Glutamatergic neuron (in vitro differentiated cells): ENCODE measurements around the gene UPK1B. TPM values are rescaled to one million over a fixed set of nuclear protein-coding genes. Genes with fewer than 3 reads are reported as not detected.

Experiments used
- DNase-seq: peaks from one replicate; pipeline ENCODE4 v3.0.0; 2022
- H3K27ac Mint-ChIP-seq: one replicate; pipeline ENCODE4 v1.8.0; 2020; ENCODE audit warnings: mild to moderate bottlenecking, mixed read lengths, inconsistent platforms; ENCODE audit not compliant: unreplicated experiment
- H3K27me3 Mint-ChIP-seq: one replicate; pipeline ENCODE4 v1.8.0; 2020; ENCODE audit warnings: mild to moderate bottlenecking, moderate library complexity, mixed read lengths, inconsistent platforms; ENCODE audit not compliant: unreplicated experiment
- H3K36me3 Mint-ChIP-seq: one replicate; pipeline ENCODE4 v1.8.0; 2020; ENCODE audit warnings: mild to moderate bottlenecking, mixed read lengths, inconsistent platforms; ENCODE audit not compliant: unreplicated experiment
- H3K4me1 Mint-ChIP-seq: one replicate; pipeline ENCODE4 v1.8.0; 2020; ENCODE audit warnings: mild to moderate bottlenecking, low read depth, mixed read lengths, inconsistent platforms; ENCODE audit not compliant: unreplicated experiment
- H3K4me3 Mint-ChIP-seq: one replicate; pipeline ENCODE4 v1.8.0; 2020; ENCODE audit warnings: mild to moderate bottlenecking, mixed read lengths, inconsistent platforms; ENCODE audit not compliant: unreplicated experiment
- H3K9me3 Mint-ChIP-seq: one replicate; pipeline ENCODE4 v1.8.0; 2020; ENCODE audit warnings: mild to moderate bottlenecking, moderate library complexity, mixed read lengths, inconsistent platforms; ENCODE audit not compliant: unreplicated experiment
- CTCF ChIP-seq: fragments of 200-600 bp; sonication (generic); IDR thresholded peaks from one replicate; pipeline ENCODE4 v1.5.0; 2021; ENCODE audit not compliant: partially characterized antibody, unreplicated experiment
- total RNA-seq: library from RNA; stranded (reverse); fragmentation: NEBNext Ultra II Directional; extraction: Animal tissue kit (Norgen Biotek cat#: 25700); gene quantifications from one replicate; pipeline ENCODE4 v1.2.1, GENCODE V29; 2021; ENCODE audit not compliant: unreplicated experiment

UPK1B gene
- total RNA-seq, 1 donor from 2014 or later: not detected

GRCh38 chr3:119148493-119149180, 24.8 kb upstream of the UPK1B start:
- Mint-ChIP-seq H3K4me1 (no peaks in the 10 kb centered on the region), H3K9me3 (no peaks in the 10 kb centered on the region), H3K27me3 (no peaks in the 10 kb centered on the region), H3K4me3 (no peak overlapping the region), H3K27ac (no peak overlapping the region), H3K36me3 (no peaks in the 10 kb centered on the region)
- no peak for TF ChIP-seq CTCF
- DNase-seq: no peak

- H3K4me1 Mint-ChIP-seq: no peaks in the 10 kb centered on the region
- no peak for DNase-seq
- H3K36me3 Mint-ChIP-seq: no peaks in the 10 kb centered on the region
- no peak overlapping the region for H3K27ac Mint-ChIP-seq
- H3K27me3 Mint-ChIP-seq: no peaks in the 10 kb centered on the region
- TF ChIP-seq CTCF: no peak
- no peak overlapping the region for H3K4me3 Mint-ChIP-seq
- no peaks in the 10 kb centered on the region for H3K9me3 Mint-ChIP-seq
These were observed 23.9 kb upstream of the UPK1B start for GRCh38 chr3:119149484-119149883.

- no peak overlapping the region for H3K4me3 Mint-ChIP-seq
- H3K4me1 Mint-ChIP-seq: no peaks in the 10 kb centered on the region
- H3K9me3 Mint-ChIP-seq: peaks cover 4% of the 10 kb centered on the region
- TF ChIP-seq CTCF: no peak
- DNase-seq: no peak
- no peaks in the 10 kb centered on the region for H3K36me3 Mint-ChIP-seq
- H3K27ac Mint-ChIP-seq: no peak overlapping the region
- no peaks in the 10 kb centered on the region for H3K27me3 Mint-ChIP-seq
These were observed 16.5 kb upstream of the UPK1B start for GRCh38 chr3:119156868-119157267.

- H3K9me3 Mint-ChIP-seq: peaks cover 4% of the 10 kb centered on the region
- DNase-seq: no peak
- H3K36me3 Mint-ChIP-seq: no peaks in the 10 kb centered on the region
- no peak for TF ChIP-seq CTCF
- H3K4me3 Mint-ChIP-seq: no peak overlapping the region
- no peaks in the 10 kb centered on the region for H3K27me3 Mint-ChIP-seq
- no peaks in the 10 kb centered on the region for H3K4me1 Mint-ChIP-seq
- H3K27ac Mint-ChIP-seq: no peak overlapping the region
These were observed 15.4 kb upstream of the UPK1B start for GRCh38 chr3:119157971-119158370.

GRCh38 chr3:119160361-119160760, 13.0 kb upstream of the UPK1B start:
- Mint-ChIP-seq H3K9me3 (no peaks in the 10 kb centered on the region), H3K36me3 (peaks cover 13% of the 10 kb centered on the region), H3K4me3 (no peak overlapping the region), H3K4me1 (no peaks in the 10 kb centered on the region), H3K27me3 (no peaks in the 10 kb centered on the region), H3K27ac (no peak overlapping the region)
- no peak for DNase-seq
- TF ChIP-seq CTCF: no peak
